Activated T-cell treated with anti-CD3 and anti-CD28 coated beads, Interleukin-2, amount 50 U/mL, for 72 hours (primary cell): Measurements from ENCODE around the gene DAB2IP. TPM values are rescaled to one million over a fixed set of nuclear protein-coding genes. Genes with fewer than 3 reads are reported as not detected.
"Not testable (repeated sequence)": the region's sequence is repeated elsewhere in the genome, so short reads cannot be mapped to it uniquely, and the experiment has no call there.

Source experiments
- ATAC-seq, 2 donors: fragments of 150-1000 bp; cut with Tn5 transposase; replicated peaks in 1 of 2; 2 replicates each; pipeline ENCODE4 v1.10.0; 2021; ENCODE audit warnings: moderate library complexity in 2 of 2, mild to moderate bottlenecking in 1 of 2
- DNase-seq, 2 donors: peaks; one replicate each; pipeline ENCODE4 v3.0.0; 2021 to 2022; ENCODE audit warnings: mixed read lengths in 1 of 2
- H3K27ac Mint-ChIP-seq: one replicate; pipeline ENCODE4 v1.8.0; 2022; ENCODE audit warnings: mild to moderate bottlenecking, moderate library complexity, mixed read lengths
- H3K27me3 Mint-ChIP-seq: one replicate; pipeline ENCODE4 v1.8.0; 2022; ENCODE audit warnings: low read depth, mixed read lengths
- H3K36me3 Mint-ChIP-seq, 2 donors: one replicate each; pipeline ENCODE4 v1.8.0; 2022; ENCODE audit warnings: mixed read lengths in 2 of 2, mild to moderate bottlenecking in 1 of 2; ENCODE audit not compliant: insufficient read depth in 2 of 2
- H3K4me1 Mint-ChIP-seq: one replicate; pipeline ENCODE4 v1.8.0; 2022; ENCODE audit warnings: low read depth, mixed read lengths
- H3K4me3 Mint-ChIP-seq, 2 donors: one replicate each; pipeline ENCODE4 v1.8.0; 2022; ENCODE audit warnings: mild to moderate bottlenecking in 2 of 2, mixed read lengths in 2 of 2, moderate library complexity in 2 of 2
- H3K9me3 Mint-ChIP-seq, 2 donors: one replicate each; pipeline ENCODE4 v1.8.0; 2022; ENCODE audit warnings: mixed read lengths in 2 of 2
- total RNA-seq, 2 donors: library from RNA; stranded (reverse); gene quantifications; one replicate each; pipeline ENCODE4 v1.2.3, GENCODE V29; 2022

DAB2IP gene
- total RNA-seq, 2 donors from 2014 or later = 0.35 to 0.74 TPM

DNA sequence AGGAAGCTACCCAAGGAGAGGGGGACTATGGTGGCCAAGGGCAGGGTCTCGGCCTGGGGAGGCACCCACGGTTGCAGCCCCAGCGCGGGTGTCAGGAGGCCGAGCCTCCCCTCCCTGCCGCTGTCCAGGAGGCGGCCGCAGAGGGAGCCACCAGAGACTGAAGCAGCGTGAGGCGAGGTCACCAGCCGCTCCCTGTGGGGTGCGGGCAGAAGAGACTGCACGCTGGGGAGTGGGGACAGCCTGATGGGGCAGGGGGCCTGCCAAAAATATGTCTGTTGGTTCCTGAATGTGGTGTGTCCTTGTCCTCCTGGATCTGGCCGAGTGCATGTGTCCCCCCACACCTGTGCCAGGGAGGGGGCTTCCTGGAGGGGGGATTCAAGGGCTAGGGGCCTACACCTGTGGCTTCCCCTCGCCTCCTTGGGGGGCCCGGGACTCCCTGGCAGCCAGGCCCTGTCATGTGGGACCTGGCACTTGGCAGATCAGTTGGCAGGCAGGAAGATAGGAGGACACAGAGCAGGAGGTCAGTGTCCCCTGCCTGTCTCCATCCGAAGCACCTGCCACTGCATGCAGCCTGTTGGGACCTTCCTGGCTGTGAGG is 131.2 kb downstream of the DAB2IP start:
- H3K9me3 Mint-ChIP-seq = peaks cover 2 to 4% of the 10 kb centered on the region in 2 donors
- H3K27ac Mint-ChIP-seq = no peak overlapping the region
- no peaks in the 10 kb centered on the region for H3K27me3 Mint-ChIP-seq
- peaks cover 5% of the 10 kb centered on the region for H3K4me1 Mint-ChIP-seq
- DNase-seq (no peak), ATAC-seq (no peak)
- H3K4me3 Mint-ChIP-seq = no peak overlapping the region
- peaks cover 2 to 3% of the 10 kb centered on the region in 2 donors for H3K36me3 Mint-ChIP-seq

GRCh38 chr9:121783111-121783510 is 131.7 kb downstream of the DAB2IP start:
- Mint-ChIP-seq H3K36me3 (peaks cover 2 to 3% of the 10 kb centered on the region in 2 donors), H3K9me3 (peaks cover 2 to 4% of the 10 kb centered on the region in 2 donors), H3K4me1 (peaks cover 5% of the 10 kb centered on the region), H3K27me3 (no peaks in the 10 kb centered on the region), H3K27ac (no peak overlapping the region), H3K4me3 (no peak overlapping the region)
- ATAC-seq = no peak
- no peak for DNase-seq

DNA sequence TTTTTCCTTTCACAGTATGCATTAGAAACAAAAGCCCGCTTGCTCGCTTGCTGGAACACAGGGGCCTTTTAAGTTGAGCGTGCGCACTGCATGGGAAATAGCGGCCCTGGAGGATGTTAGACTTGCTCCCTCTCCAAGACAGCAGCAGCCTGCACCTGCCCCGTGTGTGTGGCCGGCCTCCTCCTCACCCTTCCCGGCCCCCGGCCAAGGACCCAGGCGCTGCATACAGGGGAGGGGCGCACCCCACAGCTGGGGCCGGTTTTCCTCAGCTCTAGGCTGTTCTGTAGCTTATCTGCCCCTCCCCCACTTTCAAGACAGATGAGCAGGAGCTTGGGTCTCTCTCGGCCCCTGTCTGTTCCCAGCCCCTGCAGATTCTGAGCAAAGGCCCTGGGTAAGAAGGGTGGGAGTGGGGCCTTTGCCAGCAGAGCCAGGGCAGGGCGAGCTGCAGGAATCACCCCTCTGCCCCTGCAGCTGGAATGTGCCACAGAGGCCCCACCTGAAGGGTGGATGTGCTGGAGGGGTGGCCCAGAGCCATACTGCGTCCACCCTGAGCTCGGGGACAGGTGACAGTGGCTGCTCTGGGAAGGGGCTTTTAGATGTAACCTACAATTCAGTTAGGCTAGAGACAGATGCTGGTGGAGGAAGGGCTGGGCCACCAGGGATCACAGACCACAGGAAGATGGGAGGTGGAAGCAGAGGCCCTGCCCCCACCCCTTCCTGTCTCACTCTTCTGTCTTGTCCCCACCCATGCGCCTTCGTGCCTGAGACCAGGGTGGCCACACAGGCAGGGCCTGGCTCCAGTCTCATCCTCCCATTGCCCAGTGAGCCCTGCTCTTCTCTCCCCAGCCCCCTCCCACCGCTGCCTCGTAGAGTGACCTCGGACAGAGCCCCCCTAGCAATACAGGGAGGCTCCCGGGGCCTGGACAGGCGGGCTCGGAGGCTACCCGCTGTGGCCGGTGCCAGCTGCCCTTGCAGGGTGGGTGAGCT is 132.4 kb downstream of the DAB2IP start:
- H3K4me3 Mint-ChIP-seq = no peak overlapping the region
- peaks cover 2 to 3% of the 10 kb centered on the region in 2 donors for H3K9me3 Mint-ChIP-seq
- no peak overlapping the region for H3K27ac Mint-ChIP-seq
- H3K36me3 Mint-ChIP-seq = peaks cover 0 to 2% of the 10 kb centered on the region in 2 donors
- ATAC-seq (no peak), DNase-seq (no peak)
- H3K27me3 Mint-ChIP-seq = no peaks in the 10 kb centered on the region
- H3K4me1 Mint-ChIP-seq = peaks cover 5% of the 10 kb centered on the region

DNA sequence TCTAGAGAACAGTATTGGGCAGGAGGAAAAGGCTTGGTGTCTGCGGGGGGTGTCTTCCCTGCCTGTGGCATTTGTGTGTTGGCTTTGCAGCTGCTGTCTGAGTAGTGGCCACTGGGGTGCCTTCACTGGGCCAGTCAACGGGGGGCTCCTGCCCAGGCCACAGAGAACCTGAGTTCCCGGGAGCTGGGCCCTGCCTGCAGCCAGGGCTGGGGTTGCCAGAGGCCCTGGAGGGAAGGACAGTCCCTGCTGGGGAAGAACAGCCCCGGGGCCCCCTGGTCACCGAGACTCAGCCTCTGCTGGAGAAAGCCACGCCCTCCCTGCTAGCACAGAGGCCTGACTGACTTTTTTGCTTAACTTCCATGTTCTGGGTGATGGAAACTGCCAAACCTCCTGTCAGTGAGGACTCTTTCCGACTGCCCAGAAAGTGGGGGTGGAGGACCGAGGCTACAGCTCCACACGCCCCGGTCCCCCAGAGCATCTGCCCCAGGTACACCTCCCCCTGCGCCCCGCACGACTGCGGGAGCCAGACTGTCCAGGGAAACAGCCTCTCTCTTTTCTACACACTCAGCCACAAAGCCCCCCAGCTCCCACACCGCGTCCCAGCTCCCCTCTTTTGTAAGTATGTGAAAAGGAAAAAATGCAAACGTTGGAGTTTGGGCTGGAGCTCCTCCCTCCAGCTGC is 133.4 kb downstream of the DAB2IP start:
- DNase-seq (no peak), ATAC-seq (no peak)
- no peak overlapping the region for H3K27ac Mint-ChIP-seq
- peaks cover 5% of the 10 kb centered on the region for H3K4me1 Mint-ChIP-seq
- H3K4me3 Mint-ChIP-seq = no peak overlapping the region
- no peaks in the 10 kb centered on the region for H3K27me3 Mint-ChIP-seq
- no peaks in the 10 kb centered on the region for H3K36me3 Mint-ChIP-seq
- peaks cover 0 to 1% of the 10 kb centered on the region in 2 donors for H3K9me3 Mint-ChIP-seq

DNA sequence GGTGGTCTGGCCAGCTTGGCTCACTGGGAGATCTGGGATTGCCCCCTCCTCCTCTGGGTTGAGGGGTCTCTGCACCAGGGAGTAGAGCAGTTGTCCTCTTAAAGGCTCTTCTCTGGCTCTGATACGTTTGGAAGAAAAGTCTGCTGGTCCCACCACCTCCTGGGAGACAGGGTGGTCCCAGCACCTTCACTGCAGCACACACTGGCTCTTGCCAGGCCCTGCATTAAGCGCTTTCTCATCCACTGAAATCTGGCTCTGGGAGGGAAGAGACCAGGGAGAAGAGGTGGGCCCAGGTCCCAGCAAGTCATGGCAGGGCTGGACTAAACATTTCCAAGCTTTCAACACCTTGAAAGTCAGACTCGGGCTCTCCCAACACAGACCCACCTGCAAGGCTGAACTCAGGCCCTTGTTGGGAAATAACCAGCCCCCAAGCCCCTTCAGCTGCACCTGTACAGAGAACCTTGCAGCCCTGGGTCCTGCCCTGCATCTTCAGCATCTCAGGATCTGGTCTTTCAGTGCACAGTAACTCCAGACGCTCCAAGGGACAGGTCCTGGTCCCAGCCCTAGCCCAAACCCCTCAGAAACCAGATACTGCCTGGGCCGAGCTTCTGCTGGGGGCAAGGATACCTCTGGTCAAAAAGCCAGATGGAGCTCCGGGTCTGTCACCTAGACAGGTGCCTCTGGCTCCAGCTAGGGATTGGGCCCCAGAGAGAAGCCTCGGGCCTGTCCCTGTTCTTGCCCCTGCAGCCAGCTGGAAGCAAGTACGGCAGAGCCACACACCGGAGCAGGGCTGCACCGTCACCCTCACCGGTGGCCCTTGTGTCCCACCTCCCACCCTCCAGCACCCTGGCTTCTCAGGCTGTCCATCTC is 134.5 kb downstream of the DAB2IP start:
- DNase-seq = no peak
- Mint-ChIP-seq H3K4me1 (peaks cover 5% of the 10 kb centered on the region), H3K27me3 (no peaks in the 10 kb centered on the region), H3K36me3 (no peaks in the 10 kb centered on the region), H3K4me3 (no peak overlapping the region), H3K27ac (no peak overlapping the region), H3K9me3 (no peaks in the 10 kb centered on the region)
- no peak for ATAC-seq

- no peak overlapping the region for H3K27ac Mint-ChIP-seq
- no peak for DNase-seq
- no peaks in the 10 kb centered on the region for H3K36me3 Mint-ChIP-seq
- H3K4me3 Mint-ChIP-seq = no peak overlapping the region
- no peak for ATAC-seq
- no peaks in the 10 kb centered on the region for H3K9me3 Mint-ChIP-seq
- H3K27me3 Mint-ChIP-seq = no peaks in the 10 kb centered on the region
- H3K4me1 Mint-ChIP-seq = peaks cover 5% of the 10 kb centered on the region
Measured at GRCh38 chr9:121786543-121786948, 135.1 kb downstream of the DAB2IP start.

DNA sequence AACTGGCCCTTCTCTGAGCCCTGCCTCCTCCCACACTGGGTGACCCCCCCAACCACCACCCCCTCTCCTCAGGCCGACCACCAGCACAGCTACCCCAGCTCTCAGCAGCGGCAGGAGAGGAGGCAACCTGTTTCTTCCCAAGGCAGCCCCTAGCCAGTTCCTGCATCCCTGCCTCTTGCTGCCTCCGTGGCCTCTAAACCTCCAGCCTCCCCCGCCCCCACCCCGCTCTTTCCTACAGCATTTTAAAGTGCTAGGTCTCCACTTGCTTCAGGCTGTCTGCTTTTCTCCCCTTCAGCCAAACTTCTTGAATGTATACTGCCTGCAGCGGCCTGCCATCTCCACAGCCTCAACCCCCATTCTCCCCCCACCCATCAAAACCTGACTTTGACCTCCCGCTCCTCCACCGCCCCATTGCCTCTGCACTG is 135.6 kb downstream of the DAB2IP start:
- H3K4me1 Mint-ChIP-seq = peaks cover 5% of the 10 kb centered on the region
- no peaks in the 10 kb centered on the region for H3K36me3 Mint-ChIP-seq
- no peaks in the 10 kb centered on the region for H3K27me3 Mint-ChIP-seq
- DNase-seq (no peak), ATAC-seq (no peak)
- H3K9me3 Mint-ChIP-seq = no peaks in the 10 kb centered on the region
- H3K27ac Mint-ChIP-seq = no peak overlapping the region
- no peak overlapping the region for H3K4me3 Mint-ChIP-seq

DNA sequence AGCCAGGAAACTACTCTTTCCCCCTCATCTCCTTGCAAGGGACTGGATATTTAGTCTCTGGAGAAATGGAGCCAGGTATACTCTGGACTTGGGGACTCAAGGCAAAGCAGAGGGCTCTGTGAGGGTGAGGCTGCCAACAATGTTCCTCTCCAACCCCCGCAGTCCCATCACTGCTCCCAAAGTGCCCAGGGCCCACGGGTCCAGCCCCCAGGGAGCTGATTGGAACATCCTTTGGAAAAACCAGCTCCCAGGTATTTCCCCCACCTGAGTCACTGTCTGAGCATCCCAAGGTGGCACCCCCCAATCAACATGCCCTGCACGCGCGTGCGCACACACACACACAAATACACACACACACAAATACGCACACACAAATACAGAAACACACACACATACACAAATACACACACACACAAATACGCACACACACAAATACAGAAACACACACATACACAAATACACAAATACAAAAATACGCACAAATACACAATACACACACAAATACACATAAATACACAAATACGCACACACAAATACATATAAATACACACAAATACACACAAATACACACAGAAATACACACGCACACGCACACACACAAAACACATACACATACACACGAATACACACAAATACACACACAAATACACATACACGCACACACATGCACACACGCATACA is 137.4 kb downstream of the DAB2IP start:
- peaks cover 2% of the 10 kb centered on the region for H3K4me1 Mint-ChIP-seq
- DNase-seq (no peak), ATAC-seq (no peak)
- H3K9me3 Mint-ChIP-seq = no peaks in the 10 kb centered on the region
- H3K27ac Mint-ChIP-seq = no peak overlapping the region
- no peak overlapping the region for H3K4me3 Mint-ChIP-seq
- H3K27me3 Mint-ChIP-seq = no peaks in the 10 kb centered on the region
- H3K36me3 Mint-ChIP-seq = no peaks in the 10 kb centered on the region

DNA sequence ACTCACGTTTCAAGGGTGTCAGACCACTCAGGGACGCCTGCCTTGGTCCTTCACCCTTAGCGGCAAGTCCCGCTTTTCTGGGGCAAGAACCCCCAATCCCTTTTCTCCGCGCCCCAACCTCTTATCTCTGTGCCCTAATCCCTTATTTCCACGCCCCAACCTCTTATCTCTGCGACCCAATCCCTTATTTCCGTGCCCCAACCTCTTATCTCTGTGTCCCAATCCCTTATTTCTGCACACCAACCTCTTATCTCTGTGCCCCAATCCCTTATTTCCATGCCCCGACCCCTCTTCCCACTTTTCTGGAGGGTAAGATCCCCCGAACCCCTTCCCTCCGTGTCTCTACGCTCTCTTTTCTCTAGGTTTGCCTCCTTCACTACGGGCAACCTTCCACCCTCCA is 139.4 kb downstream of the DAB2IP start:
- no peak for ATAC-seq
- DNase-seq = no peak
- no peaks in the 10 kb centered on the region for H3K4me1 Mint-ChIP-seq
- no peaks in the 10 kb centered on the region for H3K27me3 Mint-ChIP-seq
- no peaks in the 10 kb centered on the region for H3K9me3 Mint-ChIP-seq
- H3K27ac Mint-ChIP-seq = no peak overlapping the region
- no peak overlapping the region for H3K4me3 Mint-ChIP-seq
- H3K36me3 Mint-ChIP-seq = no peaks in the 10 kb centered on the region

DNA sequence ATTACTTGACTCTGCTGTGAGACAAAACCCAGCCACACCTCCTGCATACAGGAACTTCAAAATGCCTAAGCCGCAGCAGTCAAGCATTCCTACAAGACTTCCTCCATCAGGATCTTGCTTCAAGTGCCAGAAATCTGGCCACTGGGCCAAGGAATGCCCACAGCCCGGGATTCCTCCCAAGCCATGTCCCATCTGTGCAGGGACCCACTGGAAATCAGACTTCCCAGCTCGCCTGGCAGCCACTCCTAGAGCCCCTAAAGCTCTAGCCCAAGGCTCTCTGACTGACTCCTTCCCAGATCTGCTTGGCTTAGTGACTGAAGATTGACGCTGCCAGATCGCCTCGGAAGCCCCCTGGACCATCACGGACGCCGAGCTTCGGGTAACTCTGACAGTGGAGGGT is 141.0 kb downstream of the DAB2IP start:
- not testable (repeated sequence) for H3K9me3 Mint-ChIP-seq, H3K36me3 Mint-ChIP-seq, DNase-seq, H3K27ac Mint-ChIP-seq, H3K27me3 Mint-ChIP-seq, H3K4me1 Mint-ChIP-seq, H3K4me3 Mint-ChIP-seq, ATAC-seq

DNA sequence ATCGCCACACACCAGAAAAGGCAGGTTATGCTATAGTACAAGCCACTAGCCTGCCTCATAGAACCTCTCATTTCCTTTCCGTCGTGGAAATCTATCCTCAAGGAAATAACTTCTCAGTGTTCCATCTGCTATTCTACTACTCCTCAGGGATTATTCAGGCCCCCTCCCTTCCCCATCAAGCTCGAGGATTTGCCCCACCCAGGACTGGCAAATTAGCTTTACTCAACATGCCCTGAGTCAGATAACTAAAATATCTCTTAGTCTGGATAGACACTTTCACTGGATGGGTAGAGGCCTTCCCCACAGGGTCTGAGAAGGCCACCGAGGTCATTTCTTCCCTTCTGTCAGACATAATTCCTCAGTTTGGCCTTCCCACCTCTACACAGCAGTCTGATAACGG is 142.9 kb downstream of the DAB2IP start:
- not testable (repeated sequence) for H3K4me1 Mint-ChIP-seq, H3K9me3 Mint-ChIP-seq, H3K36me3 Mint-ChIP-seq, ATAC-seq, H3K27me3 Mint-ChIP-seq, H3K27ac Mint-ChIP-seq, H3K4me3 Mint-ChIP-seq, DNase-seq

DNA sequence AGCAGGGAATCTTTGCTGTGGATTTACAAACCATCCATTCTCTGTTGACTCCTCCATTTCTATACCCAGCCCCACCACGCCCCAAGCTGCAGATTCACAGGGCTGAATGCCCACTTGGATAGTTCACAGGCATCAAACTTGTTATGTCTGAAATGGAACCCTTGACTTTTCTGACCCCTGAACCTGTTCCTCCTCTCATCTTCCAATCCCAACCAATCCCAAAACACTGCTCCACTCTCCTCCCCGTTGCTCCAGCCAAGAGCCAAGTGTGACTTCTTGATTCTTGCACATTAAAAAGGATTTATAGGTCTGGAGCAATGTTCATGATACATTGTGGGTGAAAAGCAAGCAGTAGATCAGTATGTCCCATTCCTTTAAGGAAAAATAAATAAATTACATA is 145.6 kb downstream of the DAB2IP start:
- DNase-seq (no peak), ATAC-seq (no peak)
- Mint-ChIP-seq H3K27me3 (peaks cover 10% of the 10 kb centered on the region), H3K4me1 (no peaks in the 10 kb centered on the region), H3K27ac (no peak overlapping the region), H3K4me3 (no peak overlapping the region), H3K9me3 (no peaks in the 10 kb centered on the region), H3K36me3 (no peaks in the 10 kb centered on the region)
